Subcutaneous adipose tissue (tissue), 4 donors: ENCODE measurements around the gene GARRE1. TPM values are rescaled to one million over a fixed set of nuclear protein-coding genes. Genes with fewer than 3 reads are reported as not detected.

Experiments
- CTCF ChIP-seq: fragments of 450-650 bp; IDR thresholded peaks from one replicate; pipeline ENCODE4 v1.5.1; 2016; ENCODE audit warnings: low read depth, mild to moderate bottlenecking, control low read depth, antibody characterized with exemption, moderate library complexity
- total RNA-seq, 4 donors: library from RNA; depleted of rRNA; stranded (reverse); fragments of >200 nt; gene quantifications; one replicate each; pipeline ENCODE4 v1.1.0, GENCODE V29; 2016

Gene GARRE1
- total RNA-seq, 4 donors from 2014 or later: 20.9 to 49.7 (median 36.0) TPM

GRCh38 chr19:34236035-34236987 lies 18.0 kb upstream of the GARRE1 start:
- no peak for TF ChIP-seq CTCF

GRCh38 chr19:34237283-34237682 lies 17.1 kb upstream of the GARRE1 start:
- no peak for TF ChIP-seq CTCF

GRCh38 chr19:34237939-34238338 lies 16.4 kb upstream of the GARRE1 start:
- TF ChIP-seq CTCF: no peak

GRCh38 chr19:34241513-34242337 lies 12.6 kb upstream of the GARRE1 start:
- TF ChIP-seq CTCF: no peak

- no peak for TF ChIP-seq CTCF
Observed at GRCh38 chr19:34243876-34244578, 10.3 kb upstream of the GARRE1 start.

- no peak for TF ChIP-seq CTCF
Observed at GRCh38 chr19:34244611-34245299, 9.6 kb upstream of the GARRE1 start.
